ENCODE measurements around the gene SURF4. TPM values are rescaled to one million over a fixed set of nuclear protein-coding genes. Genes with fewer than 3 reads are reported as not detected.

Gene SURF4
- total RNA-seq, 1 donor from 2014 or later: 225 TPM

Other genes starting within 250 kb of the SURF4 start
- gene GBGT1, start 212.1 kb downstream of the SURF4 start, total RNA-seq: 1.2 TPM
- not detected for gene OBP2B, start 166.8 kb downstream of the SURF4 start, total RNA-seq
- gene ABO, start 100.9 kb downstream of the SURF4 start, total RNA-seq: 0.03 TPM
- 9.7 TPM for gene SURF6, start 39.9 kb downstream of the SURF4 start, total RNA-seq
- 10.3 TPM for gene MED22, start 27.9 kb downstream of the SURF4 start, total RNA-seq
- 609 TPM for gene RPL7A, start 27.8 kb downstream of the SURF4 start, total RNA-seq
- gene SURF1, start 19.6 kb downstream of the SURF4 start, total RNA-seq: 59.9 TPM
- 9.0 TPM for gene SURF2, start 19.5 kb downstream of the SURF4 start, total RNA-seq
- 0.83 TPM for gene STKLD1, start 306 bp upstream of the SURF4 start, total RNA-seq
- gene REXO4, start 42.0 kb upstream of the SURF4 start, total RNA-seq: 12.3 TPM
- 21.4 TPM for gene ADAMTS13, start 46.3 kb upstream of the SURF4 start, total RNA-seq
- 30.0 TPM for gene CACFD1, start 83.9 kb upstream of the SURF4 start, total RNA-seq
- 1.3 TPM for gene SLC2A6, start 103.0 kb upstream of the SURF4 start, total RNA-seq
- gene MYMK, start 148.9 kb upstream of the SURF4 start, total RNA-seq: not detected
- 18.0 TPM for gene ADAMTSL2, start 158.6 kb upstream of the SURF4 start, total RNA-seq
- gene FAM163B, start 233.3 kb upstream of the SURF4 start, total RNA-seq: 2.8 TPM

Data from left lobe of liver (tissue), 1 donor.